HG03175 (cell line): ENCODE data around the gene SDSL.

Source experiments
- ATAC-seq: cut with Tn5 transposase; IDR thresholded peaks from one replicate; pipeline ENCODE4 v1.9.1; 2021; ENCODE audit warnings: mild to moderate bottlenecking, moderate library complexity; ENCODE audit not compliant: unreplicated experiment

Gene SDSL

GRCh38 chr12:113479216-113479589 lies 57.0 kb downstream of the SDSL start:
- ATAC-seq, result no peak

GRCh38 chr12:113479590-113480335 lies 57.6 kb downstream of the SDSL start:
- no peak for ATAC-seq

GRCh38 chr12:113480336-113480971 lies 58.3 kb downstream of the SDSL start:
- ATAC-seq, result no peak

- no peak for ATAC-seq
These were observed 60.2 kb downstream of the SDSL start for GRCh38 chr12:113482334-113482733.

- ATAC-seq, result no peak
These were observed 63.1 kb downstream of the SDSL start for GRCh38 chr12:113485330-113485729.

- ATAC-seq, result no peak
These were observed 64.5 kb downstream of the SDSL start for GRCh38 chr12:113486722-113487121.
